Erythroblast (primary cell): ENCODE data around the gene PIP5K1B.

Experiments used
- GATA1 ChIP-seq: IDR thresholded peaks from 2 replicates; pipeline ENCODE4 v1.6.1; 2011; ENCODE audit warnings: low read depth, mild to moderate bottlenecking, control low read depth, low read length, moderate library complexity
- POLR2A ChIP-seq: IDR thresholded peaks from 2 replicates; pipeline ENCODE4 v1.6.1; 2011; ENCODE audit warnings: mild to moderate bottlenecking, low read length

- TF ChIP-seq POLR2A (no peak), GATA1 (no peak)
These were observed 9.6 kb downstream of the PIP5K1B start for GRCh38 chr9:68714416-68715180.
